ENCODE measurements around the gene ZPR1.
"Not testable (repeated sequence)": the region's sequence is repeated elsewhere in the genome, so short reads cannot be mapped to it uniquely, and the experiment has no call there.

ZPR1 gene

GRCh38 chr11:116792144-116792868 lies 4.5 kb upstream of the ZPR1 start:
- no peak for FAIRE-seq

- no peak for FAIRE-seq
Measured at GRCh38 chr11:116791813-116792143, 4.0 kb upstream of the ZPR1 start, which contains the start of gene APOA5. Gene APOA5, minus strand, starts transcription at chr11:116791879. Its CDS starts 19 bp downstream, at chr11:116791860.

DNA sequence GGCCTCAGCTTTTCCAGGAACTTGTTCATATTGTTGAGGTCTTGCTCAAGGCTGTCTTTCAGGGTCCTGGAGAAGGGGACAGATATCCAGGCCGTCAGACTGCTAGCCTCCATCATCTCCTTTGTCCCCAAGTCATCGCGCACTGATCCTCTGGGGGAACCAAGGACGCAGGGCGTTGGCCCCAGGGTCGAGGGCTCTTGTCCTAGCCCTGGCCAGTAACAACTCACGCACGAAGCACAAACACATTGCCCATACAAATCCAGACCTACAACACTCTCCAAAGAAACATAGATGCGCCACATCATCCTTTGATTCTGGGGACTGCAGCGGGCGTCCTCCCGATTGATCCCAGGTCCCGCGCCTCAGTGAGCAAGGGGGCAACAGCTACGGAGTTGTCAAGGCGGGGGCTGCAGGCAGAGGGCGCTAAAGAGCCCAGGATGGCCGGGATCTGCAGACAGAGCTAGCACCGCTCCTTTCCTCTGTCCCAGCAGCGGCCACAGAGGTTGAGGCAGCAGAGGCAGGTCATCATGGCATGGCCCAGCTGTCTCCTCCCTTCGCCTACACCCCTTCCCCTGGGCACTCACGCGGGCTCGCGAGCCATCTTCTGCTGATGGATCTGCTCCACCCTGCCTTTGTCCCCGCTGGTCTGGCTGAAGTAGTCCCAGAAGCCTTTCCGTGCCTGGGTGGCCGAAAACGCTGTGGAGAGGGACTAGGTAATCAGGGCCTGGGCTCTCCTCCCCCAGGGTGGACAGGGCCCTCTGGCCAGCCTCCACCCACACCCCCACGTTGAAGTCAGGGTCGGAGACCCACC lies 3.4 kb upstream of the ZPR1 start:
- FAIRE-seq = no peak

GRCh38 chr11:116790167-116791001 lies 2.6 kb upstream of the ZPR1 start:
- FAIRE-seq = no peak

DNA sequence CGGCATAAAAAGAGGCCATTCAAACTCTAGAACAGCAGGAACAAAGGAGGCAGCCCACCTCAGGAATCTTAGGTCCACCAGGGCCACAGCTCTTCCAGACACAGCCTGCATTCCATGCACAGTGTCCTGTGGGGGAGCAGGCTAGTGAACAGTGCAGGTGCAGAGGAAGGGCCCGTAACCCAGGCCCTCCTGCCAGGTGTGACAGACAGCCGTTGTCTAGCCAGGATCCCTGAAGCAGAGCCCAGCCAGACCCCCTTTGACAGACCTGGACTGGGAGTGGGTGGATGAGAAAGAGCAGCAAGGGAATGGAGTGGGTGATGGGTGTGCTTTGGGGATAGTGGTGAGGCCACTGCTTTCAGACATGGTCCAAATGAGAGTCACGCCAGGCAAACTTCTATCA lies 1.2 kb upstream of the ZPR1 start:
- FAIRE-seq = no peak

DNA sequence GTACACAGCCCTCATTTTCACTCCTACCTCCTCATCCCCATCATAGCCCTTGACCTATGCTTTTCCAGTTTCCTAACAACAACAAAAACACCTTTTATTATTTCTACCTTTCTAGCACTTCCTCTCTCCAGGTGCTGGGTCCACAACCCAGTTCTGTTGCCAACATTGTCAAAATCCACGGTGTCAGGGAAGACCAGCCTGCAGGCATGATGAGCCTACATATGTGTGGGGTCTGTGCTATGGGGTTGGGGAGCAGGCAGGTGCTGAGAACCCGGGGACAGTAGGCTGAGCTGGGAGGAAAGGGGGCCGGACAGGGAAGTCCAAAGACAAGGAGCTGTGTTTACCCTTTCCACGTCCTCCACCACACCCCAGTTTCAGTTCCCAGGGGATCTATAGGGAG lies 711 bp upstream of the ZPR1 start:
- no peak for FAIRE-seq

DNA sequence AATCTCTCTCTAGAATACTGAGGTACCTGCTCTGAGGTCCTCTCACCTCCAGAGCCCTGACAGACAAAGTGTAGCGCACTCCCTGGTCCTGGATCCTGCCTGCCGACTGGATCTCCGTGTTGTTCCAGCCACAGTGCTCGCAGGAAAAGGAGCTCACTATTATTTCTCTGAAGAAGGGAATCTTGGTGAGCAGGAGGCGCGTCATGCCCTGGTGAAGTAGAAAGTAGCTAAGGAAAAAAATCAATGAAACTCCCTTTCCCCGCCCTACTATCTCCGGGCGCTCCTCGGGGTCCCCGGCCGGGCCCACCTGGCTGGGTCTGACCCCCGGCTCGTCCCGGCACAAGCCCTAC lies 412 bp downstream of the ZPR1 start:
- no peak for FAIRE-seq

- FAIRE-seq = no peak
Measured at GRCh38 chr11:116786966-116787365, 857 bp downstream of the ZPR1 start.

DNA sequence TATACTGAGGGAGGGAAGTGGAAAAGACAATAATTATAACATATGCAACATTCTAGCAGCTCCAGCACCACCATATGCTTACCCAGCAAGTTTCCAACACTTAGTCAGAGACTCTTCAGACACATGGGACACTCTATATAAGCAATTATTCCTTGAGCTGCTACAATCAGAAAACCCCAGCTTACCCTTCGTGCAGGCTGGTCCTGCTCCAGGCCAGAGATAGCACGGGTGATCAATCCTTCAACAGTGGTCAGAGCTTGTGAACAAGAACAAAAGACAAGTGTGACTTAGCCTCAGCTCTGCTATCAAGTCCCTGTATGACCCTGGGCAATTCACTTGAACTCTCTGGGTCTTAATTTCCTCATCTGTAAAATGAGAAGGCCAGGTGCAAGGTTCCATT lies 1.5 kb downstream of the ZPR1 start:
- no peak for FAIRE-seq

- FAIRE-seq = no peak
Measured at GRCh38 chr11:116782728-116783127, 5.1 kb downstream of the ZPR1 start.

- no peak for FAIRE-seq
Measured at GRCh38 chr11:116778556-116778955, 9.3 kb downstream of the ZPR1 start.

DNA sequence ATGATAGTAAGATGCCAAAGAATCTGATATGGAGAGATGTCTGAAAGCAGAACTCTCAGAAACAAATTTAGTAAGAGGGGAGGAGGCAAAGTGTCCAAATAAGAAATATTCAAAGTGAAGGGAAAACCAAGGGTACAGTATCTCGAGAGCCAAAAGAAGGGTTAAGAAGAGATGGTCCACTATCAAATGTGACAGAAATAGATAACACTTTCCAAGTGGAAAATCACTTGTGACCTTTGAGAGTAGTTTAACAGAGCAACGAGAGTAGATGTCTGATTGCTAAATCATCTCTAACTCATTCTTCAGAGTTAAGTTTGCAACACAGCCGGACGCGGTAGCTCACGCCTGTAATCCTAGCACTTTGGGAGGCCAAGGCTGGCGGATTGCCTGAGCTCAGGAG lies 10.8 kb downstream of the ZPR1 start:
- FAIRE-seq = no peak

GRCh38 chr11:116776522-116776984 lies 11.3 kb downstream of the ZPR1 start:
- FAIRE-seq = no peak

DNA sequence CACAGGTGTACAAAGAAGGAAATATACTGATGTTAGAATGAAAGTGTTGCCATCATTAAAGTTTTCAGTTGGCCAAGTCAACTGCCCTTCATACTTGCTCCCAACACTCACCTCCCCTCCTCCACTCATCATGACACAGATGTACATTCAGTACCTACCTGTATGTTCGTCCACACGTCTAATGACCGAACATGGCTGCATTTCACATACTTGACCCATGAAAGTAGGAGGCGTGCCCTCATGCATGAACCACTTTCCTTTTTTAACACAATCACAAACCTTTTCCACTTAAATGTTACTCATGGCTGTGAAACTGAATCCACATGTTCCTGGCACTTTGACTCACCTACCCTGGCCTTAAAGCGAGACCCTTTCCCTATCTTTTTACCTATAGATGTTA lies 11.8 kb downstream of the ZPR1 start:
- no peak for FAIRE-seq

DNA sequence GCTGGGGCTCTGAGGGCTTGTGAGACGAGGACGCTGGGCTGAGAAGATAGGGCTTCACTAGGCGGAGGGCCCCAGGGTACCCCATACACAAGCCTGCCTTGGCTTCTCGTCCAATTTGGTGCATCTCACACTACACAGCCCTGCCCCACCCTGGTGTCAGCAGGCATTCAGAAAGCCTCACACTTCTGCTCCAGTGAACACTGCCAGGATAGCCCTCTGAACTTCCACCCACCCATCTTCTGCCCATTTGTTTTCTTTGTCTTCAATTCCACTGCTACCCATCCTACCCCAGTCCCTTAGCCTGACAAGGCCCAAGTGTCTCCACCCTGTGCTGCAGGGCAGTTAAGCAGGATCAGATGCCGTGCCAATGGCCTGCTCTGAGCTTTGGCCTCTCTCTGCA lies 13.2 kb downstream of the ZPR1 start:
- no peak for FAIRE-seq

- no peak for FAIRE-seq
Measured at GRCh38 chr11:116773203-116774097, 14.4 kb downstream of the ZPR1 start.

DNA sequence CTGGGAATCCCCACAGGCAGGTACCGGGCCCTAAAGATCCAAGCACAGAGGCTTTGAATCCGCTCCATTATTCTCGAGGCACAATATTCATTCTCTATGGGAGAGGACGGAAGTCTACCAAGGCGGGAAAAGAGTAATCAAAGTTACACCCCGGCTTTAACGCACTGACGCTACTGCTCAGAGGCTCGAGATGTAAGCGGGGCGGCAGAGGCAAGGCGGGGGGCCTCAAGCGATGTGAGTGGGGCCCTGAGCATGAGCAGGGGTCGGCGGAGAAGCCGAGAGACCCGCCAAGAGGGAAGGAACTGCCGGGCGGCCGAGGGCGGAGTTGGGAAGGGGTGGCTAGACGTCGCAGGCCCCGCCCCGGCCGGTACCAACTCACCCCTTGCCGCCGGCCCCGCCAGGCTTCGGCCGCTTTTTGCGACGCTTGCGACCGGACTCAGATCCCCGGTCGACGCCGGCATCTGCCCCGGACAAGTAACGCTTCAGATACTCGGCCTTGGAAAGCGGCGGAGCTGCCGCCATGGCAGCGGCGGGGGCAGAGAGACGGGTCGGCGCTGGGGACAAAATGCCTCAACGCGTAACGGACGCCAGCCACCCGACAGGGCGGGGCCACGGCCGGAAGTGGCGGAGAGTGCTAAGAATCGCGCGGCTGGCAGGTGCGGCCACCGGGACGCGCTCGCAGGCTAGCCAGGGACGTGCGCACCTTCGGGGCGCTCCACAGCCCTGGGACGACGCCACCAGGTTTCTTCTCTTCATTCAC lies 15.2 kb downstream of the ZPR1 start, which contains the start of gene BUD13:
Gene BUD13, minus strand, starts transcription at position 545 of the 760 bp plus-strand sequence. Its CDS starts 23 bp downstream, at position 522.
- no peak for FAIRE-seq

DNA sequence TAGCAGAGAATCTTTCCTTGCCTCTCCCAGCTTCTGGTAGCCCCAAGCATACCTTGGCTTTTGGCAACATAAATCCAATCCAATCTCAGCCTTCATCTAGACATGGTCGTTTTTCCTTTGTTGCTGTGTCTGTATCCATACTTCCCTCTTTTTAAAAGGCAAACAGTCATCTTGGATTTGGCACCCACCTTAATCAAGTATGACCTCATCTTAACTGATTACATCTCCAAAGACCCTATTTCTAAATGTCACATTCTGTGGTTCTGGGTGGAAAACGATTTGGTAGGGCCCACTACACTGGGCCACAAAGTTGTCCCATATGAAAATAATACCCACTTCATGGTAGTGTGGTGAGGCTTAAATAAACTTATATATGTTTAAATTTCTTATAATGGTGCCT lies 15.9 kb downstream of the ZPR1 start:
- no peak for FAIRE-seq

- FAIRE-seq = no peak
Measured at GRCh38 chr11:116762132-116762531, 25.7 kb downstream of the ZPR1 start.

- not testable (repeated sequence) for FAIRE-seq
Measured at GRCh38 chr11:116756044-116756443, 31.8 kb downstream of the ZPR1 start.

DNA sequence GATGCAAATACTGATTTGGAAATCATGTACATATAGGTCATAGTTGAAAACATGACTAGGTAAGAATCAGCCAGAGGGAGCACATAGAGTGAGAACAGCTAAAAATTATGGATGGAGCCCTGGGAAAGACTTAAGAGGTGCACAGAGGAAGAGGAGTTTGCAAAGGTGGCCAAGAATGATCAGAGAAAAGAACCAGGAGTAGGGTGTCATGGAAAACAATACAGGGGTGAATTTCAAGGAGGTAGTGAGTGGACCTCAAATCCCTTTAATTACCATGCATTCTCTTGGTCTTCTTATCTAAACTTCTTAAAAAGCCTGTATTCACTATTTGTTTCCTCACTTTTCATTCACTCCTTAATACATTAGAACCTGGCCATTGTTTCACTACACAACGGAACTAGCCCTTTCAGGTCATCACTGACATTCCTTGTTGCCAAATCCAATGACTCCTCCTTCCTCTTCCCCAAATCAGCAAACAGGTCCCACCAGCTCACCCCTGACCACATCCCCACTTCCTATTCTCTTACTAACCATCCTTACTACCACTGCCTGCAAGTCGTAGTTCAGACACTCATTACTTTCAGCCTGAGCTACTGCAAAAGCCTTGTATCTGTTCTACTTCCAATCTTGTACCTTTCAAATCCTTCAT lies 37.6 kb downstream of the ZPR1 start:
- FAIRE-seq = no peak

All from A204.1 (cell line).